Measurements from ENCODE around the gene ANKRD42. TPM values are rescaled to one million over a fixed set of nuclear protein-coding genes. Genes with fewer than 3 reads are reported as not detected.
"Not testable (repeated sequence)": the region's sequence is repeated elsewhere in the genome, so short reads cannot be mapped to it uniquely, and the experiment has no call there.

The ANKRD42 gene
- total RNA-seq, 1 donor from 2014 or later: 9.2 TPM

GRCh38 chr11:83235825-83236224 lies 42.3 kb downstream of the ANKRD42 start:
- DNase-seq (ENCODE audit: low spot score): no peak

DNA sequence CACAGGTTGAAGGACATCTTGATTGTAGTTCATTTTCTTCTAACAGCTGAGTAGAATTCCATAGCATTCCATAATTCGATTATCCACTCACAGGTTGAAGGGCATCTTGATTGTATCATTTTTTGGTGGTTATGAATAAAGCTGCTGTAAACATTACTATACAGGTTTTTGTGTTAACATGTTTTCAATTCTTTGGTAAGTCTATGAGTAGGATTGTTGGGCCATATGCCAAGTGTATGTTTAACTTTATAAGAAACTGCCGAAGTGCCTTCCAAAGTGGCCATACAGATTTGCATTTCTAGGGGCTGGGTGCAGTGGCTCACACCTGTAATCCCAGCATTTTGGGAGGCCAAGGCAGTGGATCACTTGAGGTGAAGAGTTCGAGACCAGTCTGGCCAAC lies 44.6 kb downstream of the ANKRD42 start:
- no peak for DNase-seq (ENCODE audit: low spot score)

DNA sequence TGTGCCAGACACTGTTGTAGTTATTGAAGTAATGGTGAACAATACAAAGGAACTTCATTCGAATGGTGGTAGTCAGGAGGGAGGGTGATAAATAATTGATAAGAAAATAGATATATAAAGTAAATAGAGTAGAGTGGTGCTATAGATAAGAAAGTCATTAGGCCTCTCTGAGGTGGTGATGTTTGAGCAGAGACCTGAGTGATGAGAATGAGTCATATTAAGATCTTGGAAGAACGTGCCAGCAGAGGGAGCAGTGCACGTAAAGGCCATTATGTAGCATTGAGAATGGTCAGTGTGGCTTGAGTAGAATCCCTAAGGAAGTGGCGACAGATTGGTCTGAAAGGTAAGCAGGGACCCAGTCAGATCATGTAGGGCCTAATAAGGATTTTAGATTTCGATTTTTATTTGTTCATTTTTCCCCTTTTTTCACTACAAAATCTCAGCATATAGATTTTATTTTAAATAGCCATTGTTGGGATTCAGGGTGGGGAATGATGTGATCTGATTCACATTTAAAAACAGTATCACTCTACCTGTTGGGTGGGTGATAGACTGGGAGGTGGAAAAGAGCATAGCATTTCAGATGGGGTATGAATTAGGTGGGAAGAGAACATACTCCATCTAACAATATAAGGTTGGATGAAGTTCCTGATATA lies 47.9 kb downstream of the ANKRD42 start:
- no peak for DNase-seq (ENCODE audit: low spot score)

GRCh38 chr11:83249445-83249844 lies 55.9 kb downstream of the ANKRD42 start:
- DNase-seq (ENCODE audit: low spot score): no peak

DNA sequence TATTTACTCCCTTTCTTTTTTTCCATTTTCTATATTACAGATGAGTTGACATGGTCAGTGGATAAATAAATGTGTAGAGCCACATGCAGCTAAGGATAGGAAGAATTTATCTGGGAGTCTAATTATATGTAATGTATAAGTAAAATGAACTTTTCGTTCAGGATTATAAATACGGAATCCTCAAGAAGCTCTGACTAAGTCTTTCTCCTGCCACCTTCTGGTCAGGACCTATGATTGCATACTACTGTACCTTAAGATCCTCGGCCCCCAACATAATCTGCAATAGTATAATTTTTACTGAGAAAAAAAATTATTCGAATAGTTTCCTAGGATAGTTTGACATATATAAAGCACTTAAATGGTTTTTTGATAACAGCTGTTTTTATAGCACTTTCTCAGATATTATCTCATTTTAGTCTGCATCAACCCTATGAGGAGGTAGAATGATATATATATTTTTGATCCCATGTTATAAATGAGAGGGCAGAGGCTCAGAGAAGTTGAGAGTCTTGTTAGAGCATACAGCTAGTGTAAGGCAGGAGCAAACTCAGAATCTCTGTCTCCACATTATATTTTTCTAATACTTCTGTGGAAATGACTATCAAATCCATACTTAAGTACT lies 56.6 kb downstream of the ANKRD42 start:
- DNase-seq (ENCODE audit: low spot score): no peak

DNA sequence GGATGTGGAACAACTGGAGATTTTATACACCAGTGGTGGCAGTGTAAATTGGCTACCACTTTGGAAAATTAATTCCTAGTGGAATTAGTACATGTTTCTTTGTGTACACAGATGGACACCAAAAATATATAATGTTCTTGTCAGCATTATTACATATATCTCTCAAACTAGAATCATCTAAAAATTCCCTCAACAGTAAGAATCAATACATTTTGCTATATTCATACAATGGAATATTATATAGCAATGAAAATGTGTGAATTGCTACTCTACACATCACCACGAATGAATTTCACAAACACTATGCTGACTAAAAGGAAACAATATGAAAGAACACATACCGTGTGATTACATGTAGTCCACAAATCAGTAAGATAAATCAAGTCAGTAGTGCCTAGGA lies 58.8 kb downstream of the ANKRD42 start:
- no peak for DNase-seq (ENCODE audit: low spot score)

DNA sequence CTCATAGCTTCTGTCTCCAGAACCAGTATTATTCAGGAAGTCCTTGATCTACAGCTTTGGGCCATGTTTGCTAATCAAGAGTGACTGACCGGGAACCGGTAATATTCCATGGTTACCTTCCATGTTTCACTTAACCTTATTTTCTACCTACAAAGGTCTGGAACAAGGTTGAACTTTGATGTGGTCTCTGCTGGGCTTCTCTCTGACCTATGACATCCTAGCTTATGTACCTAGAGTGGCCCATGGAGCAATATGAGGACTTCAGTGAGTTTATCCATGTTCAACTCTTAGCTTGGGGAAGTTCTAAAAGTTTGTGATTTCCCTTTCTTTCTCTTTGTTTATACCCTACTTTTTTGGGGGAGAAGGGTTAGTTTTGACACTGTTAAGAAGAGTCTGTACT lies 59.4 kb downstream of the ANKRD42 start:
- DNase-seq (ENCODE audit: low spot score): no peak

GRCh38 chr11:83255366-83255765 lies 61.9 kb downstream of the ANKRD42 start:
- DNase-seq (ENCODE audit: low spot score): no peak

DNA sequence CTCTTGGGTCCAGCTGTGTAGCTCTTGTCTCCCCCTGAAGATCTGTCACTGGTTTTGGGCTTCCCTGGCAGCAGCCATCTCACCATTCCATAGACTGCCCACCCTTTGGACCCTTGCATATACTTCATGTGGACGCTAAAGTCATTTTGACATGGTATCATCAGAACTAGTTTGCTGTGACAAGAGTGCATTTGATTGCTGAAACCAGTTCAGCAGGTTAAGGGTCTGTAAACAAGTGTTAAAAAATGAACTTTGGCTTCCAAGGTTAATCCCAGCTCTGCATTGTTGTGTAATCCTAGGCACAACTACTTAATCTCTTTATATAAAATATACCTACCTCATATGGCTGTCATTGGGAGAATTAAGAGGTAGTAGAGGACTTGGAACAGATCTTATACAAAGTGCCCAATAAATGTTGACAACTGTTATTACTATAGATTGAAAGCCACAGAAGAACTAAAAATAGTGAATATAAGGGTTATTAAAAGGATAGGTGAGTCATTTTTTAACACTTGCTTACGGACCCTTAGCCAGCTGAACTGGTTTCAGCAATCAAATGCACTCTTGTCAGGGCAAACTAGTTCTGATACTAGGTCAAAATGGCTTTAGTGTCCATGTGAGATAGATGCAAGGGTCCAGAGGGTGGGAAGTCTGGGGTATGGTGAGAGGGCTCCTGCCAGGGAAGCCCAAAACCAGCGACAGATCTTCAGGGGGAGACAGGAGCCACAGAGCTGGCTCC lies 63.3 kb downstream of the ANKRD42 start:
- DNase-seq (ENCODE audit: low spot score): no peak

GRCh38 chr11:83257761-83258168 lies 64.3 kb downstream of the ANKRD42 start:
- no peak for DNase-seq (ENCODE audit: low spot score)

DNA sequence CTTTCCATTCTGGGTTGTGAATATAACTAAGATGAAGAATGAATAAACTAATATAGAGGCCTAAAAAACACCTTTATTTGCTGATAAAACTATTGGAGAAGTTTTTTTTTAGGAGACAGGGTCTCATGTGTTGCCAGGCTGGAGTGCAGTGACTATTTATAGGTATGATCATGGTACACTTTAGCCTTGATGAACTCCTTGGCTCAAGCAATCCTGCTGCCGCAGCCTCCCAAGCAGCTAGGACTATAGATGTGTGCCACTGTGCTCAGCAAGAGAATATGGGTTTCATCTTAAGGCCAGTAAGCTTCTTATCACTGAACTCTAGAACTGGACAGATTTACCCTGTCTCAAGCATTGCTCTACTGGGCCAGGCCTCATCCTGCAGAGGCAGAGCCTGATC lies 66.0 kb downstream of the ANKRD42 start:
- DNase-seq (ENCODE audit: low spot score): no peak

GRCh38 chr11:83265331-83265730 lies 71.8 kb downstream of the ANKRD42 start:
- no peak for DNase-seq (ENCODE audit: low spot score)

- not testable (repeated sequence) for DNase-seq (ENCODE audit: low spot score)
Measured at GRCh38 chr11:83269080-83269479, 75.6 kb downstream of the ANKRD42 start.

GRCh38 chr11:83271734-83272133 lies 78.2 kb downstream of the ANKRD42 start:
- DNase-seq (ENCODE audit: low spot score): not testable (repeated sequence)

- DNase-seq (ENCODE audit: low spot score): no peak
Measured at GRCh38 chr11:83272627-83273026, 79.1 kb downstream of the ANKRD42 start.

GRCh38 chr11:83275888-83276641 lies 82.6 kb downstream of the ANKRD42 start:
- no peak for DNase-seq (ENCODE audit: low spot score)

DNA sequence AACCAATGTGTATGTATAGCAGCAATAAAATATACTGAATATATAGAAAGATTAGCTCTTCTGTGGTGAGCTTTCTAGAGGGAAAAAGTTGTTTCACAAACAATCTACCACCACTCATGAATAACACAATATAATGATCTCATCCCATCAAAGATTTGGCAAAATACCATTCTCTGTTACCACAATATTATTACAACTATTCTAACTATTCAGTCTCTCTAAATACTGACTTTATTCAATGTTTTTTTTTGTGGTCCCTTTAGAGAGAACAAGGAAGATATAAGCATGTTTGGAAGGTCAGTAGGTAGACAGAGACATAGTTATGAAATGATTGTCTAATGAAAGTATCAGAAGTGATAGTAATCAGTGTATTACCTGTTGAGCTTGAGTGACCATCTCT lies 84.8 kb downstream of the ANKRD42 start:
- DNase-seq (ENCODE audit: low spot score): no peak

DNA sequence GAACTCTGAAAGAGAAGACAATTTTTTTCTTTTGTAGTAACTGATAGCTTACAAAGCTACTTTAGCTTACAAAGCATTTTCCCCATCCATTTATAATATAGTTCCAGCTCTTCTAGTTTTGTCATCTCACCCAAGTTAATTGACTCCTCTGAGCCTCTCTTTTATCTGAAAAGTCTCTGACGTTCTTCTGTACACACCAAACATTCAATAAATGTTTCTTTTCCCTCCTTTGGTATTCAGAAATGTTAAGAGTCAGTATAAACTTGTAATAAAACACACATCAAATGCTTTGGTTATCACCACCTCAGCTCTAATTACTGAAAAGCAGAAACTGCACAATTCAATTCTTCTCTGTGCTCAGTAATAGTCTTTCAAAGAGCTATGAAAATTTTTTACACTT lies 86.7 kb downstream of the ANKRD42 start:
- DNase-seq (ENCODE audit: low spot score): no peak

- DNase-seq (ENCODE audit: low spot score): no peak
Measured at GRCh38 chr11:83282084-83282716, 88.7 kb downstream of the ANKRD42 start.

GRCh38 chr11:83284501-83285150 lies 91.1 kb downstream of the ANKRD42 start:
- DNase-seq (ENCODE audit: low spot score): no peak

Measured in mesenteric fat pad (tissue), 1 donor.